HFFc6 (cell line): ENCODE data around the gene COL4A1. TPM values are rescaled to one million over a fixed set of nuclear protein-coding genes. Genes with fewer than 3 reads are reported as not detected.

ENCODE experiments used
- DNase-seq: peaks from one replicate; pipeline ENCODE4 v3.0.0-alpha.2; 2018
- H3K27ac Mint-ChIP-seq: 2 replicates; pipeline ENCODE4 v1.8.0; 2020; ENCODE audit warnings: mild to moderate bottlenecking, mixed read lengths
- H3K27me3 Mint-ChIP-seq: 2 replicates; pipeline ENCODE4 v1.8.0; 2021; ENCODE audit warnings: mild to moderate bottlenecking, moderate library complexity, mixed read lengths; ENCODE audit not compliant: insufficient read depth
- H3K36me3 Mint-ChIP-seq: 2 replicates; pipeline ENCODE4 v1.8.0; 2021; ENCODE audit warnings: low read depth, mixed read lengths
- H3K4me1 Mint-ChIP-seq: 2 replicates; pipeline ENCODE4 v1.8.0; 2020; ENCODE audit warnings: low read depth, mixed read lengths
- H3K4me3 Mint-ChIP-seq: 2 replicates; pipeline ENCODE4 v1.8.0; 2020; ENCODE audit warnings: mild to moderate bottlenecking, moderate library complexity, mixed read lengths
- H3K9me3 Mint-ChIP-seq: 2 replicates; pipeline ENCODE4 v1.8.0; 2020; ENCODE audit warnings: mild to moderate bottlenecking, mixed read lengths
- CTCF ChIP-seq: fragments of 200-600 bp; sonication (generic); IDR thresholded peaks from 2 replicates; pipeline ENCODE4 v1.5.0; 2021; ENCODE audit warnings: antibody characterized with exemption, mild to moderate bottlenecking
- total RNA-seq, 6 experiments: library from RNA; stranded (reverse); fragmentation: NEBNext Ultra II Directional; extraction: Animal tissue kit (Norgen Biotek cat#: 25700); gene quantifications; 2 replicates in 1 of 6; 3 replicates in 5 of 6; pipeline ENCODE4 v1.2.3, GENCODE V29; 2021

Gene COL4A1
- total RNA-seq, 6 experiments from 2014 or later = 137 to 328 (median 148) TPM

- no peak overlapping the region for H3K27ac Mint-ChIP-seq
- H3K4me3 Mint-ChIP-seq = no peak overlapping the region
- no peaks in the 10 kb centered on the region for H3K36me3 Mint-ChIP-seq
- DNase-seq = no peak
- H3K4me1 Mint-ChIP-seq = peaks cover 27% of the 10 kb centered on the region
- no peaks in the 10 kb centered on the region for H3K9me3 Mint-ChIP-seq
- H3K27me3 Mint-ChIP-seq = peaks cover 2% of the 10 kb centered on the region; the same call in 1 of the 2 replicates
- TF ChIP-seq CTCF = no peak
These were observed 93.4 kb downstream of the COL4A1 start for GRCh38 chr13:110213461-110214074.

- DNase-seq = no peak
- H3K4me1 Mint-ChIP-seq = peaks cover 21% of the 10 kb centered on the region
- H3K27me3 Mint-ChIP-seq = peaks cover 2% of the 10 kb centered on the region; the same call in 1 of the 2 replicates
- no peak overlapping the region for H3K4me3 Mint-ChIP-seq
- H3K27ac Mint-ChIP-seq = no peak overlapping the region
- no peaks in the 10 kb centered on the region for H3K9me3 Mint-ChIP-seq
- H3K36me3 Mint-ChIP-seq = no peaks in the 10 kb centered on the region
- TF ChIP-seq CTCF = no peak
These were observed 94.4 kb downstream of the COL4A1 start for GRCh38 chr13:110212529-110212928.

- Mint-ChIP-seq H3K27me3 (peaks cover 2% of the 10 kb centered on the region; the same call in 1 of the 2 replicates), H3K4me1 (peaks cover 13% of the 10 kb centered on the region), H3K36me3 (no peaks in the 10 kb centered on the region), H3K4me3 (no peak overlapping the region), H3K9me3 (no peaks in the 10 kb centered on the region), H3K27ac (no peak overlapping the region)
- no peak for DNase-seq
- no peak for TF ChIP-seq CTCF
These were observed 95.2 kb downstream of the COL4A1 start for GRCh38 chr13:110211735-110212134.

- Mint-ChIP-seq H3K4me3 (no peak overlapping the region), H3K9me3 (no peaks in the 10 kb centered on the region), H3K27me3 (peaks cover 2% of the 10 kb centered on the region; the same call in 1 of the 2 replicates), H3K27ac (no peak overlapping the region), H3K36me3 (no peaks in the 10 kb centered on the region), H3K4me1 (peaks cover 6% of the 10 kb centered on the region)
- TF ChIP-seq CTCF = no peak
- no peak for DNase-seq
These were observed 95.9 kb downstream of the COL4A1 start for GRCh38 chr13:110211046-110211445.

- peaks cover 2% of the 10 kb centered on the region for H3K4me1 Mint-ChIP-seq
- H3K27me3 Mint-ChIP-seq = peaks cover 2% of the 10 kb centered on the region; the same call in 1 of the 2 replicates
- no peak for TF ChIP-seq CTCF
- H3K36me3 Mint-ChIP-seq = no peaks in the 10 kb centered on the region
- no peak overlapping the region for H3K27ac Mint-ChIP-seq
- no peaks in the 10 kb centered on the region for H3K9me3 Mint-ChIP-seq
- DNase-seq = no peak
- H3K4me3 Mint-ChIP-seq = no peak overlapping the region
These were observed 96.4 kb downstream of the COL4A1 start for GRCh38 chr13:110210604-110210985.
